NCI-H1694 treated with DMSO at 0.1 percent for 48 hours (cell line): ENCODE measurements around the gene MYO18A.

Source experiments
- DNase-seq: peaks from one replicate; lab custom pipeline; 2025; lab: John Stamatoyannopoulos, UW

MYO18A gene

DNA sequence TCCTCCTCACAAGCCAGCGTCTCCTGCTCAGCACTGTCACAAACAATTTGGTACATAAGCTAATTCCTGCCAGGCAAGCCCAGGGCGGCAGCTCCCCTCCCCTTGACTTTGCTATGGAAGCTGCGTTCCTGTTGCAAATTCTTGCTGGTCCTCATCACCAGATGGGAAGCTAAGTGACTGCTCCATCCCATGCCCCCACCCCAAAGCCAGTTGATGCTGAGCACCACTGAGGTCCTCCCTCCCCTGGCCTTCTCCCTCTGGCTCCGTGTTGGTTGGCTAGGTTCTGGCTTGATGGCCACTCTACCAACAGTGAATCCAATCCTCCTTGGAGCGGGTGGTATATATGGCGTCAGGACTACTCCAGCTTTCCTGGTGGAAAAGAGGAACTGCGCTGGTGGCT, 102.9 kb downstream of the MYO18A start:
- no peak for DNase-seq

DNA sequence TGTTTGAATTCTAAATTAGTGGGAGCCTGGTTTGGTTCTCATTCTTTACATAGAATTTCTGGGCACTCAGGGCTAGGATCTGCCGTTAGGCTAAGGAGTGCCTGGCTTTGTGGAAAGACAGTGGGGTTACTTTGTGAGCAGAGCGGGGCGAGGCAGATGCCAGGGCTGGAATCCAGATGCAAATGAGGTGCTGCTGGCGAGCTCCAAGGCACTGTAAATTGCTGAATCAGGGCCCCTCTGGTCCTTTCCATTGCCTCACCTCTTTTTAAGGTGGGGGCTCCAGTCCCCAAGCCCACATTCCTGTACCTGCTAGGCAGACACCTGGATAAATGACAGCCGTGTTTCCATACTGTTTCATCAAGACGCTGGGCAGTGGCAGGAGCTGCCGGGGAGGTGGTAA, 103.5 kb downstream of the MYO18A start:
- DNase-seq = no peak

DNA sequence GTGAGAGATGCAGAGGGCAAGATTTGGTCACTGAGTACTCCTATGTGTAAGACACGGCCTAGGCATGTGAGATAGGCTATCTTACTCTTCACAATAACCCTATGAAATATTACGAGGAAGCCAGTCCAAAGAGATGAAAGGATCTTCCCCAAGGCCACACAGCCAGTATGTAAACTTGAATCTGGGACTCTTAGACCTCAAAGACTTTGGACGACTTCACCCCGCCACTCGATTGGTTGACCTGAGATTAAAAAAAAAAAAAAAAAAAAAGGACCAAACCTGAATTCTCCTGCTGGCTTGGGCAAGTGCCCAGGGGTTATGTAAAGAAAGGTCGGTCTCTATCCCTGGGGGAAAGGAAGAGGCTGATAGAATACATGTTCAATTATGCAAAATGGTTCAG, 104.1 kb downstream of the MYO18A start:
- no peak for DNase-seq

DNA sequence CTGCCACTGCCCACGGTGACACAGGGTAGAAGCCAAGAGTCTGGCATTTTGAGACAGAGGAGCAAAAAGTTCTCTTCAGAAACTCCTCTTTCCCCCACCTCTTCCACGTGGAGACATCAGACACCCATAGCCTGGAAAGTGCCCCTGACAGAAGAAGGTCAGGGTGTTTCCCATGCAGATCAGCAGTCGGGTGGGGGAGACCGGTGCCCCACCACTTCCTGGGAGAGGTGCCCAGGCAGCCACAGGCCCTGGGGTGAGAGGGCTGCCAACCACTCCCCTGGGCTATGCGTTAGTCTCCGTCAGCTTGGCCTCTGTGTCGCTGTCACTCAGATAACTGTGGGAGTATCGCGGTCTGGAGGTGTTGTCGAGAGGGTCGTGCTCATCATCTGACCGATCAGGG, 105.7 kb downstream of the MYO18A start:
- no peak for DNase-seq

DNA sequence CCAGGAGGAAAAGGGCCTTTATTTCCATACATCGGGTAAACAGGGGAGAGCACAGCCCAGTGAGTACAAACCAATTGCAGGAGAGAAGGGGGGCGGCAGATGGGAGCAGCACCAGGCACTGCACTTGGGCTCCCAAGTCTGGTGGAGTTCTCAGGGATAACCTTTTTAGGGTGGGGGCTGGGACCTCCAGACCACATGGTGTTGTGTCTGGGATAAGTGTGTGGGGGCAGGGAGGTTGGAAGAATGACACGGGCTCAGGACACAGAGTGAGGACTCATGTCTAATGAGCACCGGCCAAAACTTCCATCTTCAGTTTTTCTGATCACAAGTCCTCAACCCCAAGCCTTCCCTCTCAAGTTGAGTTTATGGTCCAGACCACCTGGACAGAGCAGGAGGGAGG, 106.7 kb downstream of the MYO18A start:
- DNase-seq = no peak

DNA sequence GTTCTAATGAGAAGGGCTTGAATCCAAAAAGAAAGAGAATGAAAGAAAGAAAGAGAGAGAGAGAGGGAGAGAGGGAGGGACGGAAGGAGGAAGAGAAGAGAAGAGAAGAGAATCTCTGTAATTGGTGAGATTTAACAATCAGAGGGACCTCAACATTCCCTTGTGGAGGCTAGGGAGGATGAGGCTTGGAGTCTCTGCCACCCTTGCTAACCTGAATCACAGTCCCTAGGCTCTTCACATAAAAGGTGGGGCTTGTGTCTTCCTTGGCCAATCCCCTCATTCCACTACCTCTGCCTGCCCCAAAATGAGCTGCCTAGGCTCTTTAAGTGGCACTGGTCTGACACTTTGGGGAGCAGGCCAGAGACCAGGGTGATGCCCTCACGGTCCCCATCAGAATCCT, 107.2 kb downstream of the MYO18A start:
- DNase-seq = no peak

DNA sequence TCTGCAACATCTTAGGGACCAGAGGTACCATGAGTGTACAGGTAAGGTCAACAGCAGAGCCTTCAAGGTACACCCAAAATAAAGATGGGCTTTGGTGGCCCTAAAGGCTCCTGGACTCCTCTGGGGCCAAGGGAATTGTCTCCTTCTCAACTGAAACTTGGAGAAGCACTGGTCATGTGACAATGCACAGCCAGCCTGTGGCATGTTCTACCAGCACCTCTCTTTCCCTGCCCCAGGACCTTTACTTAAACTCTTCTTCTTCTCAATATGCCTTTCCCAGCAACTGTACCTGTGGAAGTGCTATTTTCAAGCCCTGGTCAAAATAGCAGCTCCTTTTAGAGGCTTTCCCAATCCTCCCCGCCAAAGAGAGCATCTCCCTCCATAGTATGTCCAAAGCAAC, 108.9 kb downstream of the MYO18A start:
- DNase-seq = no peak

DNA sequence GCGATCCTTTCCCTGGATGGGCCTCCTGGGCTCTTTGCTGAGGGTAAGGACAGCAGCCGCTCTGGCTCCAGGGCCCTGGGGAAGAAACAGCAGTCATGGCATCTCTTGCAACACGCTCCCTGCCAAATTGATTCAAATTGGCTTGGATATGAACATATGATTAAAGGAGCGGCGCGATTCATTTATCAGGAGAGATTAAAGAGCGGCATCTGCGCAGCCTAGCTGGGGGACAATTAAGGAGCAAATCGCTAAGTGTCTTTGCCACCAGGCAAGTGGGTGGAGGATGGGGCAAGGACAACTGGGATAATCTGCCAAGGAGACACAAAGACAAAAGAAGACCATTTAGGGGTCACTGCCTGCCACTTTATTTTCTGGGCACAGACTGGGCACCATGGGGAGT, 109.4 kb downstream of the MYO18A start:
- DNase-seq = peak; percentile 44

DNA sequence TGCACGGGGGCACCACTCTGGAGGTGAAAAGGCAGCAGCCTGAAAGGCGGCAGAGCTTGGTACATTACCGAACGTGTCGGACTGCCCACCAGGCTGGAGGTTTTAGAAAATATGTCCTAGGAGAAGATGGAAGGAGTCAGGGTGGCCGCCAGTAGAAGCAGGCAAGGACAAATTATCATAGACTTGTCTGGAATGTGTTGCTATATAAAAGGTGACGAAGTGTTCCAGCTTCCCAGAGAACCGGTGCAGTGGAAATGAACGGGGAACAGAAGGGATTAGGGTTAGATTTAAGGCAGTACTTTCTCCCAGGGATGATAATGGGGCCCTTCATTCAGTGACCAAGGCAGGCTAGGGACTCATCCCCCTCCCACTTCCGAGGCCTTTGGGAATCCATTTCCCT, 109.9 kb downstream of the MYO18A start:
- DNase-seq = no peak

DNA sequence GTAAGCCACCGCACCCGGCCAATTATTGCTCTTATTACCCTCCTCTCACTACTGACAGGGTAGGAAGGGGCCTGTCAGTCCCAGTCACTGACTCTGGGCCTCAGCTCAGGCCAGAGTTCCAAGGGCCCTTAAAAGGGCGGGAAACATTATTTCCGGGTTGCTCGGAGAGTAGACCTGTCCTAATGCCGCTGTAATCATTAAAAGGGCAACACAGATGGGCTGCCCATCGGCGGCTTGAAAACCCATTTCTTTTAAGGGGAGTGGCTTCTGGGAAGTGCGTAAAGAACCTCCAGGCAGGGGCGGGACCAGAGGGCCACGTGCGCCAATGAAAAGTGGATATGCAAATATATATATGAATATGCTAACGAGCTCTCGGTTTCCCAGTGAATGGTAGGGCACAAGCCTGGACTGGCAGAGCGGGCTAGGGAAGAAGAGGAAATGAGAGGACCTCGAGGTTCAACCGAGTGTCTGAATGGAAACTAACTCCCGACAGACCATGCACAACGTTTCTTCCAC, 110.6 kb downstream of the MYO18A start:
- DNase-seq = no peak

DNA sequence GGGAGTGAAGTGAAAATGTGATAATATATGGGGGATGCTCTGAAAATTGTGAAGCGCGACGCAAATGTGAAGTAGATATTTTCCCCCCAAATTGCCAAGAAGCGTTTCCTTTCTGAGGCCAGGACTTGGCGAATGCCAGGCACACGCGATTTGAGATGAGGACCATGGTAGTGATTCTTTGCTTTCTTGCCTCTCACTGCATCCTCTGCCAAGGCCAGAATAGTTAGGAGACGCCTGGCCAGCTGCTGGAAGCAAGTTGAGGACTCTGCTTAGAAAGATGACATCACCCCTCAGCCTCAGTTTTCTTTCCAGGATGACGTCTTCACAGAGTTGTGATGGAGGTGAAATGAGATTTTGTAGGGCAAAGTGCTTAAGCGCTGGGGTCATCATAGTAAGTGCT, 111.4 kb downstream of the MYO18A start:
- DNase-seq = no peak

DNA sequence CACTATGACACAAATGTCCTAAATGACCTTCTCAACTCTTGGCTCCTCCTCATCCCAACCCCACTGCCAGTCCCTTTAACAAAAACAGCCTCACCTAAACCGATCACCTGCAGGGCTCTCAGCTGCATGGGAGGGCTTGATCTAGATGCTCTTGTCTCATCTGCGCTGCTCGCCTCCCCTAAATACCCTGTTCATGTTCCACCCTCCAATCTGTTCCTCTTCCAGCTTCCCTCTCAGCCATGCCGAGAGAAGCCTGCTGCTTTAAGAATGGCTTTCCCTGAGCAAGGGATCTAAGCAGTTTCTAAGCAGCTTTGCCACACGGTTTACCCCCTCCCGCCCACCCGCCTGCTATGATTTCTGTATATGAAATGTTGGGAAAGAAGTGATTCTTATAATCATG, 113.6 kb downstream of the MYO18A start:
- peak; percentile 95 for DNase-seq

DNA sequence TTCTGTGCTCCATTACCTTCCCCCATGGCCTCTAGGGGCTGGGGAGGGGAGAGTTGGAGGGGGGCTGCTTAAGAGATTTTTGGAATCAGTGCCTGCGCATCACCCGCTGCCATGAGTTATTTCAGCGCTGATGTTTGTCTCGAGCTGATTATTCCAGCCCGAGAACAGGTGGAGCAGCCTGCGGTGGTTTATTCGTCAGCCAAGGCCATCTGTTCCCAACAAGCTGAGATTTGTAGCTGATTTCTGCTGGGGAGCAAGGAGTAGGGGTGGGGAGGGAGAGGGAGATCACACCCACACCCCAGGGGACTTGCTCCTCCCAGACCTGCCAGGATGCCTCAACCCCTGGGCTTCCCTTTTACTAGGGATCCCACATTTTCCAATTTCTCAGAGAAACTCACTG, 114.2 kb downstream of the MYO18A start:
- DNase-seq = peak; percentile 97

DNA sequence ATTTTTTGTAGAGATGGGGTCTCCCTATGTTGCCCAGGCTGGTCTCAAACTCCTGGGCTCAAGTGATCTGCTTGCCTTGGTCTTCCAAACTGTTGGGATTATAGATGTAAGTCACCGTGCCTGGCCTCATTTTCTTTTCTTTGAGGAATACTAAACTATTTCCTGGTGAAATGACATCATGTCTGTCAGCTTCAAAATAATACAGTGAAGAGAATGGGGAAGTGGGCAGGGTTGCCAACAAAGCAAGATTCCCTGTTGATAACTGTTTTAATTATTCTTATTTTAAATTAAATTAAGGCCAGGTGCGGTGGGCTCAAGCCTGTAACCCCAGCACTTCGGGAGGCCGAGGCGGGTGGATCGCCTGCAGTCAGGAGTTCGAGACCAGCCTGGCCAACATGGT, 116.2 kb downstream of the MYO18A start:
- DNase-seq = no peak

DNA sequence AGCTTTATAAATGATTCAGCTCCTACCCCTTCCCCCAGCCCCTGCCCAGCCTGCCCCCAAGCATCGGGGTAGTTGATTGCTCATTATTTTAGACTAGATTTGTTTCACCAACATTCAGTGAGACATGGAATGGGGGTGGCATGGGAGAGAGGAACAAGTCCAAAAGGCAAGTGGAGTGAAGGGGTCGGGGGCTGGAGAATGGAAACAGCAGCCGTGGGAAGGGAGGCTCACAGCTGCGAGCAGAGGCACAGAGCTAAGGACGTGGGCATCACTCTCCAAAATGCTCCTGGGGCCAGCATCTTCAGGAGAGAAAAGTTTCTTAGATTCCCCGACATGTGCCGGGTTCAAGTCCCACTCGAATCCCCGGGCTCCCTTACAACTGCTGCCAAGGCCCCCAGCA, 118.0 kb downstream of the MYO18A start:
- DNase-seq = no peak

DNA sequence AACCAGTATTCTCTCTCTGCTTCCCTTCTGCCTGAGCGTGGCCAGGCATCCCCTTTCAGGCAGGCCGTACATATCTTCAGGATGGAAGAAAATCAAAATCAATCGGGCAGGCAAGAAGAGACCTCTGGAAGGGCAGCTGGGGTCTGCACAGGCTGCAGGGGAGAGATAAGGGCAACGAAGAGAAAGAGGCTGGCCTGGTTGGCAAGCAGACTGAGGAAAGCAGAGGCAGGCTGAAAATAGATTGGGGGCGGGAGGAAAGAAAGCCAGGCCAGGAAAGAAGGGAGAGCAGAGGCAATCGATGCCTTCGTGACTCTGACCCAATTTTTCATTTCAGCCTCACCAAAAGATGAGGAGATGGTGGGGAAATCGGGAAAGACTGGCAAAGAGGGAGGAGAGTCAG, 119.2 kb downstream of the MYO18A start:
- DNase-seq = peak; percentile 77

DNA sequence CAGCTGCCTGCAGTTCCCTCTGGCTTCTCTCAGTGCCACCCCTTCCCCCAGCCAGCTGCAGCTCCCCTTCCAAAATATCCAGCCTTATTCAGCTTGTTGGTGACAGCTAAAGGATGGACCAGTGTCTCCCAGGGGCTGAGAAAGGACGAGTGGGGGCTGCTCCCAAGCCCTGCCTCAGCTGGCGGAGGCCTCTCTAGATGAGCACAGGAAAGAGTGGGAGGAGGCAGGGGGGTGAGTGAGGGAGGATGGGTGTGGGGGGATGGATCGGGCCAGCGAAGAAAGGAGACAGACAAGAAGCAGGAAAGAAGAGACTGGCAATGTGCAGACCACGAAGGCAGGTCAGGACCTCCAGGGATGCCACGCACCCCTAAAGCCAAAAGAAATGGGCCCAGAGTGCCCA, 119.7 kb downstream of the MYO18A start:
- no peak for DNase-seq

DNA sequence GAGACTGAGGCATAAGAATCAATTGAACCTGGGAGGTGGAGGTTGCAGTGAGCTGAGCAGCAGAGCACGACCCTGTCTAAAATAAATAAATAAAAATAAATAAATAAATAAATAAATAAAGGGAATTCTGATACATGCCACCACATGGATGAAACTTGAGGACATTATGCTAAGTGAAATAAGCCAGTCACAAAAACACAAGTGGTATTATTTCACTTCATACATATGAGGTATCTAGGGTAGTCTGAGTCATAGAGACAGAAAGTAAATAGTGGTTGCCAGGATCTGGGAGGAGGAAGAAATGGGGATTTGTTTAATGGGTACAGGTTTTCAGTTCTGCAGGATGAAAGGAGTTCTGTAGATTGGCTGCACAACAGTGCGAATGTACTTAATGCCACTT, 120.9 kb downstream of the MYO18A start:
- no peak for DNase-seq

DNA sequence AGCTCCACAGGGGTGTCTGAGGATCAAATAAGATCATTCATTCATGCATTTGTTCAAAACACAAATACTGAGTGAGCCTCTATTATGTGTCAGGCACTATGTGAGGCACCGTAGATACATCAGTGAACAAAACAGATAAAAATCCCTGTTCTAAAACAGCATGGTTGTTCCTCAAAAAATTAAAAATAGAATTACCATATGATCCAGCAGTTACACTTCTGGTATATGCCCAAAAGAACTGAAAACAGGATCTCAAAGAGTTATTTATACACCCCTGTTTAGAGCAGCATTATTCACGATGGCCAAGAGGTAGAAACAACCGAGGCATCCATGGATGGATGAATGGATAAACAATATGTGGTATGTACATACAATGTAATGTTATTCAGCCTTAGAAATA, 121.8 kb downstream of the MYO18A start:
- DNase-seq = no peak

DNA sequence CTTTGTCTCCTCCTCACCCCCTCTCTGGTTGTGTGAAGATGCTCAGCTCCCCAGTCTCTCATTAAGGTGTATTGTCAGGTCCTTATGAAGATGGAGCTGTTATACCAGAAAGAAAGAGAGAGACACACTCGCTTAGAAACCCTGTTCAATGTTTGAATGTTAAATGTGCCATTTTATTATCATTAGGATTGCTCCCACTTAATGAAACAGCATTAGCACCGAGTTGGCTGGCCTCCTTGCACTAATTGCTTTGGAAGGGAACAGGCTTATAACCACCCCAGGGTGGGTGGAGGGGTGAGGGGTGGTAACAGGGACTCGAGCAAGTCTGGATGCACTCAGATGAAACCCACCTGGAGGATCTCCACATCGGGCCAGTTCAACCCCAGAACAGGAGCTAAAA, 122.8 kb downstream of the MYO18A start:
- DNase-seq = no peak

DNA sequence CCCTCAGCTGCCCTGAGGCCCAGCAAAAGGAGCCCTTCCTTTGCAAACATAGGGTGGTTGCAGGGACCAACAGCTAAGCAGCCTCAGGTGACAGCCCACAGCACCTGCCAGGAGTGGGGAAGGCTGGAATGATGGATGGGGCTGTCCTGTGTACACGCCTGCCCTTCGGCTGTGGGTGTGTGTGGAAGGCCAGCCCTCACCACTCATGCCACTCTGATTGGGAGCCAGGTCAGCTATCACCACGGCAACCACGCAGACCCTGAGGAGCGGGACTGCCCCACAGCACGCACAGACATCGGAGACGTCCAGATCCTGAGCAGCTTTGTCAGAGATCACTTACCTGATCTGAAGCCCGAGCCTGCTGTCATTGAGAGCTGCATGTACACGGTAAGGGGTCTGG, 125.4 kb downstream of the MYO18A start:
- DNase-seq = no peak

DNA sequence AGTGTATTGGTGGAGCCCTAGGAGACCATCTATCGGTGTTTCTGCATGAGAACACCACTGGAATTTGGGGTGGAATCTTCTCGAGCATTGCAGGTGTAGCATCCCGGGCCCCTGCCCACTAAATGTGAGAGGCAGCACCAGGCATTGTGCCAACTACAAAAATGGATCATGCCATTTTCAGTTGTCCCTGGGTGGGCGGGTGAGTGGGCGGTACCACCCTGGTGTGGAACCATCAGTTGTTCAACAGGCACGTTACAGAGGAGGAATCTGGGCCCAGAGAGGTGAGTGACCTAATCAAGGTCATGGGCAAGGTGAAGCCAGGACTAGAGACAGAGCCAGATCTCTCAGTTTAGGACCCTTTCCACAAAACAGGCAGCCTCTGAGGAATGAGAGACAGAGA, 128.5 kb downstream of the MYO18A start:
- DNase-seq = no peak

DNA sequence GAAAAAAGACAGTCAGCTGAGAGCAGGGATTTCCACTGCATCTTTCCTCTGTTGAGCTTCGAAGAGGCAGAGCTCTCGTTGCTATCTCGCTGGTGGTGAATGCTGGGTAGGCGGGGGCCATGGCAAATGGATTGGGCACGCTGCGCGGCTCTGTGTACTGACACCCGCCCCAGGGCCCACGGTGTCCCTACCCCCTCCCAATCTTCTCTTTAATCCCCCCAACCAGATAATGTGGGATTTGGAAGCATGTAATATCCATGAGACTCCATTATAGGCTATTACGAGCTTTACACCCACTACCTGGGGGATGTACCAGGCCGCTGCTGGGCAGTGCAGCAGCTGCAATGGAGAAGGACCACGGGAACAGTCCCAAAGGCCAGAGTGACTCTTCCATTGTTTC, 129.0 kb downstream of the MYO18A start:
- DNase-seq = no peak

DNA sequence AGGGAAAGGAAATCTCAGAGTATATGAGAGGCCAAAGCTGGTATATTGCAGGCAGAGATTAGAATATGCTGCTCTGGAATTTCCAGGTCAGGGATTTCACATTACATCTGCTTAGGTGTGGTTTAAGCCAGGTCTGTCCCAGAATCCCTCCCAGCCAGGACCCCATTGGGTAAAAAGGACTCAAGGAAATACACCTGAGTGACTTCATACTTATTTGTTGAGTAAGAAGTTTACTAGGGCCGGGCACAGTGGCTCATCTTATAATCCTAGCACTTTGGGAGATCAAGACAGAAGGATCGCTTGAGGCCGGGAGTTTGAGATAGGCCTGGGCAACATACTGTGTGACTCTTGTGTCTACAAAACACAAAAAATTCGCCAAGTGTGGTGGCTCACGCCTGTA, 130.0 kb downstream of the MYO18A start:
- DNase-seq = no peak

DNA sequence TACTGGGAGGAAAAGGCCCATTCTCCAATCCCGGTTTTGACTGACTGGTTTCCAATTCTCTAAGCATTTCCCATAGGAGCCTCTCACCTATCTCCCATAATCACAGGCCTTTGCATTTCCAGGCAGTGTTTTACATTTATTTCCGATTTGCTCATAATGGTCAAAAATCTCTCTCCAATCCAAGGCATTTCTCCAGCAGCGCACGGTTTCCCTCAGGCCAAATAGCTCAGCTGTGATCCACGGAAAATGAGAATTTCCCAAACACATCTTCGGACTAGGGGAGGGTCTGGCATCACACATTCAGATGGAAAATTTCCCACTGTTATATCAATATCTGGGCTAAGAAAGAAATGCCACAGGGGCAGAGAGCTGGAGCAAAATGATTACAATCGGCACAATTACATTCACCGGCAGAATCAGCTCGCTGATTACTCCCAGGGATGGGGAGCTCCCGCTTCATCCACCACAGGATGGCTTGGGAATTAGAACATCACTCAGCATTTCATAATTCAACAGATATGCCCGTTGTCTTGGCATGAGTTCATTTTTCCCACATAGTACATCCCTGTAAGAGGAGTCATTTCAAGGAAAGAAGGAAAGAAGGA, 130.6 kb downstream of the MYO18A start:
- DNase-seq = no peak
